Stomach (tissue), 9 donors: Measurements from ENCODE around the gene MED13L. TPM values are rescaled to one million over a fixed set of nuclear protein-coding genes. Genes with fewer than 3 reads are reported as not detected.

Source experiments
- DNase-seq, 2 donors: peaks; one replicate each; pipeline versions ENCODE4 v3.0.0 to v3.0.0-alpha.2; 2013 to 2019
- H3K27ac ChIP-seq, 5 donors: fragments of 200-600 bp in 4 of 5; sonication (generic) in 4 of 5; one replicate each; pipeline ENCODE4 v1.5.1; 2013 to 2019; ENCODE audit warnings: mild to moderate bottlenecking in 1 of 5, moderate library complexity in 1 of 5
- H3K27me3 ChIP-seq, 3 donors: fragments of 200-600 bp; sonication (generic); one replicate each; pipeline ENCODE4 v1.5.1; 2017 to 2019; ENCODE audit warnings: mixed run types in 1 of 3
- H3K36me3 ChIP-seq, 4 donors: fragments of 200-600 bp; sonication (generic); 1 replicate in 3 of 4; 2 replicates in 1 of 4; pipeline ENCODE4 v1.5.1; 2016 to 2019
- H3K4me1 ChIP-seq, 4 donors: fragments of 200-600 bp; sonication (generic); one replicate each; pipeline ENCODE4 v1.5.1; 2016 to 2019
- H3K4me3 ChIP-seq, 4 donors: fragments of 200-600 bp; sonication (generic) in 3 of 4; one replicate each; pipeline ENCODE4 v1.5.1; 2016 to 2019; ENCODE audit warnings: mild to moderate bottlenecking in 1 of 4
- H3K9me3 ChIP-seq, 4 donors: fragments of 200-600 bp; sonication (generic); one replicate each; pipeline ENCODE4 v1.5.1; 2016 to 2019
- CTCF ChIP-seq, 7 experiments: fragments of 450-650 bp in 4 of 7; fragments of 200-600 bp in 3 of 7; sonication (generic) in 3 of 7; IDR thresholded peaks; one replicate each; pipeline ENCODE4 v1.5.1; 2016 to 2019; ENCODE audit warnings: antibody characterized with exemption in 7 of 7, control low read depth in 2 of 7, mild to moderate bottlenecking in 1 of 7
- EP300 ChIP-seq: sonication (generic); formaldehyde crosslinking; IDR thresholded peaks from one replicate; pipeline ENCODE4 v1.6.1; 2017; ENCODE audit warnings: antibody characterized with exemption
- POLR2A ChIP-seq, 4 donors: fragments of 450-650 bp; IDR thresholded peaks; one replicate each; pipeline ENCODE4 v1.6.1; 2016; ENCODE audit warnings: antibody characterized with exemption in 4 of 4, control low read depth in 2 of 4, mild to moderate bottlenecking in 1 of 4, moderate library complexity in 1 of 4
- POLR2AphosphoS5 ChIP-seq, 3 donors: sonication (generic); formaldehyde crosslinking; IDR thresholded peaks; one replicate each; pipeline ENCODE4 v1.6.1; 2016; ENCODE audit warnings: antibody characterized with exemption in 3 of 3
- WGBS, 5 donors: extraction: QIAGEN DNeasy Blood & Tissue Kit in 3 of 5; methylation state at CpG; one replicate each; pipeline versions ENCODE4 v1.1.5 to v1.1.7; 2013 to 2018; 5-methylcytosine and 5-hydroxymethylcytosine counted together
- intact Hi-C: fragments of 100-400 bp; cut with DNase I; formaldehyde crosslinking; loops from one replicate; pipeline ENCODE4 v1.15.1; 2023; ENCODE audit warnings: low total_unique reads
- polyA plus RNA-seq, 3 donors: library from polyadenylated mRNA; stranded (reverse); fragments of 200-250 nt; gene quantifications; one replicate each; pipeline ENCODE4 v1.2.3, GENCODE V29; 2013
- total RNA-seq, 5 donors: library from RNA; depleted of rRNA; stranded (reverse); fragments of >200 nt; gene quantifications; one replicate each; pipeline versions ENCODE4 v1.1.0 to v1.2.3, GENCODE V29; 2014 to 2016
- donor health status: healthy with polysubstance abuse.
- donor health status: Bipolar disorder and iron deficiency.
- donor health status: healthy.

MED13L gene
- total and polyA plus RNA-seq, 8 donors = 10.4 to 305 (median 72.7) TPM

DNA sequence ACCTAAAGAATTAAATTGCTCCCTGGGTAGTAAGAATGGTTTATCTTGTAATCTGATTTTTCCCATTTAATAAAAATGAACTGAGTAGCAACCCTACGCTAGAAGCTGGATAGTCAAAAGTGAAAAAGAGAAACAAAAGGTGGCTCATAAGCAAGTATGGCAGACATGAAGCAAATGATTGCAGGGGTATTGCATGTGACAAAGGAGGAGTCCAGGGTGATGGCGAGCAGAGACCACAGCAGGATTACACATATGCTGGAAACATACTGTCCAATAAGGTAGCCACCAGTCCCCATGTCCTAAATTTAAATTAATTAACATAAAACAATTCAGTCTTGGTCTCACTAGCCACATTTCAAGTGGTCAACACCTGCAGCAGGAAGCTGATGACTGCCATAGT is 283.8 kb downstream of the MED13L start:
- 84 to 98% (median 93%) methylated on average over 2 of the region's 2 CpGs for WGBS, 5 donors
- TF ChIP-seq POLR2AphosphoS5 (IDR thresholded peaks at IDR 0.05) = no peak
- TF ChIP-seq POLR2A (IDR thresholded peaks at IDR 0.05) = no peak
- TF ChIP-seq CTCF (IDR thresholded peaks at IDR 0.05) = no peak
- no peak for TF ChIP-seq EP300
- no peak for DNase-seq
- intact Hi-C loops = loop anchor here (10.0 kb wide), 1 partner anchor 601 kb away; no protein-coding TSS in a partner anchor
- Histone ChIP-seq H3K9me3 (no peaks in the 10 kb centered on the region), H3K36me3 (peaks cover 21 to 78% (median 67%) of the 10 kb centered on the region in 4 donors), H3K27me3 (no peaks in the 10 kb centered on the region), H3K4me3 (no peak overlapping the region), H3K4me1 (peaks cover 0 to 28% (median 16%) of the 10 kb centered on the region in 4 donors), H3K27ac (no peak overlapping the region)

DNA sequence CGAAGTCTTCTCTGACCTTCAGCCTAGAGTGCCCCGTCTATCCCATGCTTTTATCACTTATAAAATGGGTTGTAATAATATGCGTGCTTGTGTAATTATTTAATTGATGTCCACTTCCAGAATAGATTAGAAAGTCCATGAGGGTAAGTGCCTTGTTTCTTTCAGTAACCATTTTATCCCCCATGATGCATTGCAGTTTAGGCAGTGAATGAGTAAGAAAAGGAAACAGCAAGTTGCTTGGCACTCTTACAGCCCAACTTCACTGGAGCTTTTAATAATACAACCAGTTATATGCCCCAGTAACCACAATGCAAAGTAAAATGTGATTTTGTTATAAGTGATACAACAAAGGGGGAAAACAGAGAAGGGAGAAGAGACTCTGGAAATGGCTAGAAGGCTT is 287.3 kb downstream of the MED13L start:
- no peak overlapping the region for H3K4me3 ChIP-seq
- peaks cover 13 to 83% (median 71%) of the 10 kb centered on the region in 4 donors for H3K36me3 ChIP-seq
- 64 to 82% (median 75%) methylated on average over 3 of the region's 3 CpGs for WGBS, 5 donors

GRCh38 chr12:115988625-115989563 is 288.6 kb downstream of the MED13L start:
- no peak overlapping the region for H3K27ac ChIP-seq
- no peaks in the 10 kb centered on the region for H3K9me3 ChIP-seq
- intact Hi-C loops = no loop called here
- peaks cover 0 to 34% (median 14%) of the 10 kb centered on the region in 4 donors for H3K4me1 ChIP-seq
- peaks cover 13 to 82% (median 69%) of the 10 kb centered on the region in 4 donors for H3K36me3 ChIP-seq
- DNase-seq = no peak
- no peaks in the 10 kb centered on the region for H3K27me3 ChIP-seq
- no peak overlapping the region for H3K4me3 ChIP-seq
- no peak for TF ChIP-seq CTCF (IDR thresholded peaks at IDR 0.05)
- no peak for TF ChIP-seq POLR2AphosphoS5 (IDR thresholded peaks at IDR 0.05)
- no peak for TF ChIP-seq EP300
- 86 to 90% (median 89%) methylated on average over 8 of the region's 8 CpGs for WGBS, 5 donors

More for the DNA sequence above, 287.3 kb downstream of the MED13L start:
- intact Hi-C loops = loop anchor here (10.0 kb wide), 1 partner anchor 605 kb away; no protein-coding TSS in a partner anchor
- no peaks in the 10 kb centered on the region for H3K9me3 ChIP-seq
- peaks cover 0 to 34% (median 14%) of the 10 kb centered on the region in 4 donors for H3K4me1 ChIP-seq
- TF ChIP-seq CTCF (IDR thresholded peaks at IDR 0.05) (no peak), POLR2A (IDR thresholded peaks at IDR 0.05) (no peak)
- no peak overlapping the region for H3K27ac ChIP-seq
- no peak for DNase-seq
- no peaks in the 10 kb centered on the region for H3K27me3 ChIP-seq

- Histone ChIP-seq H3K4me3 (no peak overlapping the region), H3K4me1 (peaks cover 0 to 34% (median 14%) of the 10 kb centered on the region in 4 donors), H3K9me3 (no peaks in the 10 kb centered on the region), H3K36me3 (peaks cover 16 to 83% (median 71%) of the 10 kb centered on the region in 4 donors), H3K27ac (no peak overlapping the region), H3K27me3 (no peaks in the 10 kb centered on the region)
- TF ChIP-seq POLR2AphosphoS5 (IDR thresholded peaks at IDR 0.05) = no peak
- no peak for TF ChIP-seq POLR2A (IDR thresholded peaks at IDR 0.05)
- TF ChIP-seq EP300 = no peak
- no peak for TF ChIP-seq CTCF (IDR thresholded peaks at IDR 0.05)
- intact Hi-C loops = no loop called here
- WGBS, 5 donors = 32 to 44% (median 35%) methylated on average over 2 of the region's 2 CpGs
- no peak for DNase-seq
Measured at GRCh38 chr12:115988212-115988611, 289.3 kb downstream of the MED13L start.
